ENCODE measurements around the gene EID2B. TPM values are rescaled to one million over a fixed set of nuclear protein-coding genes. Genes with fewer than 3 reads are reported as not detected.
A peak's percentile ranks its signal among the peaks of the same experiment; 100 is the strongest.

Gene EID2B
- total RNA-seq, result 1 to 10 TPM in 2 of 4 donors, under 1 TPM in 2; 0.80 to 2.4 (median 1.2) TPM

GRCh38 chr19:39532233-39533002 lies at the start of gene EID2B:
Gene EID2B (minus strand): TSS chr19:39532852. CDS start chr19:39532802, 50 bp downstream.
- no peaks in the 10 kb centered on the region for H3K36me3 ChIP-seq
- no peaks in the 10 kb centered on the region for H3K9me3 ChIP-seq
- TF ChIP-seq CTCF (IDR thresholded peaks at IDR 0.05) (peak; percentile 95 to 99), POLR2AphosphoS5 (IDR thresholded peaks at IDR 0.05) (peak in 1 of 3 donors; percentile 47), POLR2A (IDR thresholded peaks at IDR 0.05) (no peak), EP300 (IDR thresholded peaks at IDR 0.05) (no peak)
- H3K4me3 ChIP-seq, result peak within 1 kb of the TSS; percentile 75
- WGBS, result under 1% methylated on average over 23 of the region's 65 CpGs
- H3K27ac ChIP-seq, result peak within 1 kb of the TSS; percentile 67
- no peaks in the 10 kb centered on the region for H3K27me3 ChIP-seq
- DNase-seq (ENCODE audit: low spot score in 2 of 2), result peak; percentile 96 to 97
- peaks cover 7% of the 10 kb centered on the region for H3K4me1 ChIP-seq

GRCh38 chr19:39582442-39582841 lies 49.8 kb upstream of the EID2B start:
- TF ChIP-seq CTCF (IDR thresholded peaks at IDR 0.05), result no peak
- TF ChIP-seq POLR2AphosphoS5 (IDR thresholded peaks at IDR 0.05), result no peak
- TF ChIP-seq POLR2A (IDR thresholded peaks at IDR 0.05), result no peak
- no peak for TF ChIP-seq EP300 (IDR thresholded peaks at IDR 0.05)
- WGBS, result 51% methylated on average over 4 of the region's 4 CpGs
- Histone ChIP-seq H3K4me1 (no peaks in the 10 kb centered on the region), H3K4me3 (no peak overlapping the region), H3K9me3 (no peaks in the 10 kb centered on the region), H3K27ac (no peak overlapping the region), H3K27me3 (peaks cover 6% of the 10 kb centered on the region), H3K36me3 (no peaks in the 10 kb centered on the region)
- DNase-seq (ENCODE audit: low spot score in 2 of 2), result no peak

DNA sequence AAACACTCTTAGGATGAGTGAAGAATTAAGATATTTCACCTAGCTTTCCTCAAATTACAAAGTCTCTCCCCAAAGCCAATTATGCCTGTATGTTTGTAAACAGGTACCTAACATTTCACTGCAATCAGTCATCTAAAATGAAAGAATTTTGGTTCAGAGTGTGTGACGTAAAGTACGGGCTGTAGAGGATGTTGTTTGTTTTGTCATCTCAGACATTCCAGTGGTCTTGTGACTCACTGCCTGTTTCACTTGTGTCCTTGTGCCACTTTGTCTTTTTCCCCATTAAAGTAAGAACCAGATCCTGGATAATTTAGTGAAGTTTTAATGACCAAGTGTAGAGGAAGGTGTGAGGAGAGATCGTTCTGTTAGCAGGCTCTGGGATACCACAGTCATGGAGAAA lies 36.0 kb upstream of the EID2B start:
- Histone ChIP-seq H3K9me3 (no peaks in the 10 kb centered on the region), H3K27ac (no peak overlapping the region), H3K4me1 (no peaks in the 10 kb centered on the region), H3K36me3 (no peaks in the 10 kb centered on the region), H3K27me3 (peaks cover 19% of the 10 kb centered on the region), H3K4me3 (no peak overlapping the region)
- 66% methylated on average over 3 of the region's 3 CpGs for WGBS
- no peak for DNase-seq (ENCODE audit: low spot score in 2 of 2)
- no peak for TF ChIP-seq EP300 (IDR thresholded peaks at IDR 0.05)
- no peak for TF ChIP-seq POLR2AphosphoS5 (IDR thresholded peaks at IDR 0.05)

DNA sequence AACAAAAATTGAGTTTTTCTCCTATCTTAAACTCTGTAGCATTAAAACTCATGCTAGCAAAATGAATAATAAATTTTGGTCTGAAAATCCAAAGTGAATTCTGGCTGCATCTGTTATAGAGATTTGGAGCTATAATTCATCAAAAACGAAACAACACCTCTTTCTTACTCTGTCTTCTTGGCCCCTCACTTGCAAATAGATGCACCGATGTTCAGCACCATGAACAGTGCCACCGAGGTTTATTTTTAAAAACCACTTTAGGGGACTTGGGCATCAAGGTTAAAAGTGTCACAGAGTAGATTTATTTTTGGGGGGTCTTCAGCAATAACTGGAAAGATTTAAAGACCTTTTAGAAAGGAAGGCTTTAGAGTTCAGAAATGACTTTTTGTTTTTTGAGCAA lies 33.4 kb upstream of the EID2B start:
- Histone ChIP-seq H3K36me3 (no peaks in the 10 kb centered on the region), H3K4me3 (no peak overlapping the region), H3K4me1 (no peaks in the 10 kb centered on the region), H3K27ac (no peak overlapping the region), H3K27me3 (peaks cover 19% of the 10 kb centered on the region), H3K9me3 (no peaks in the 10 kb centered on the region)
- no peak for DNase-seq (ENCODE audit: low spot score in 2 of 2)
- 41% methylated on average over 3 of the region's 3 CpGs for WGBS
- no peak for TF ChIP-seq CTCF (IDR thresholded peaks at IDR 0.05)
- no peak for TF ChIP-seq EP300 (IDR thresholded peaks at IDR 0.05)
- no peak for TF ChIP-seq POLR2AphosphoS5 (IDR thresholded peaks at IDR 0.05)
- TF ChIP-seq POLR2A (IDR thresholded peaks at IDR 0.05), result no peak

DNA sequence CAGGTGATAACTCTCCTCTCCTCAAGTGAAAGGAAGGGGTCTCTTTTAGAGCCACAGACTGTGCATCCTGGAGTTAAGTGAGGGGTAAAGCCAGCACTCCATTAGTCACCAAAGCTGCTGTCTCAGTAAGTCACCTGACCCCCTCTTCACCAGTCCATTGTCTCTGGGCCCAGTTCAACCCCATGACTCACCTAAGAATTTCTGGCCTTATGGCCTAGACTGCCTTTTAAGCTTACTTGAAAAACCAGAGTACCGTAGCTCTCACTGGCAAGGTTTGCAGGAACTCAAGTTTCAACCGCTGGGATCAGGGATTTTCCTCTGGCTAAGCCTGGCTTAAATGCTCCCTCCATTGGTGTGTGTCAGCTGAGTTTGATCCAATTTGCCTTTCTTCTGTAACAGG lies 30.8 kb upstream of the EID2B start:
- Histone ChIP-seq H3K27ac (no peak overlapping the region), H3K4me3 (no peak overlapping the region), H3K9me3 (no peaks in the 10 kb centered on the region), H3K4me1 (no peaks in the 10 kb centered on the region), H3K27me3 (peaks cover 10% of the 10 kb centered on the region), H3K36me3 (no peaks in the 10 kb centered on the region)
- 61% methylated on average over 2 of the region's 2 CpGs for WGBS
- DNase-seq (ENCODE audit: low spot score in 2 of 2), result no peak
- TF ChIP-seq CTCF (IDR thresholded peaks at IDR 0.05) (no peak), POLR2A (IDR thresholded peaks at IDR 0.05) (no peak), EP300 (IDR thresholded peaks at IDR 0.05) (no peak)
